Embryonic facial prominence (tissue), 1 donor: Measurements from ENCODE around the gene AEN.

ENCODE experiments used
- DNase-seq: peaks from one replicate; pipeline ENCODE4 v3.0.0-alpha.2; 2016; ENCODE audit errors: extremely low spot score

The AEN gene

GRCh38 chr15:88664151-88664778 is 43.1 kb downstream of the AEN start:
- DNase-seq, result no peak

GRCh38 chr15:88674661-88675060 is 53.5 kb downstream of the AEN start:
- DNase-seq, result no peak

DNA sequence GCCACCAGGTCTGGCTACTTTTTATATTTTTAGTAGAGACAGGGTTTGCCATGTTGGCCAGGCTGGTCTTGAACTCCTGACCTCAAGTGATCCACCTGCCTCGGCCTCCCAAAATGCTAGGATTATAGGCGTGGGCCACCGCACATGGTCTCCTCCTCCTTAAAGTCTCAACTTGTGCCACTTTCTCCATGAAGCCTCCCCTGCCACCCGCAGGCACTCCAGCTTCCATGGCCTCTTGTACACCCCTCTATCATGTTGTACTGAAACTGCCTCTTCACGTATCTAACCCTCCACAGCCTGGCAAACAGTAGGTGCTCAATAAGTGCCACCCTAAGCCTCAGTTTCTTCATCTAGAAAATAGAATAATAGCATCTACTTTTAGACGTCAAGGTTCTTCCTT is 57.6 kb downstream of the AEN start:
- no peak for DNase-seq

DNA sequence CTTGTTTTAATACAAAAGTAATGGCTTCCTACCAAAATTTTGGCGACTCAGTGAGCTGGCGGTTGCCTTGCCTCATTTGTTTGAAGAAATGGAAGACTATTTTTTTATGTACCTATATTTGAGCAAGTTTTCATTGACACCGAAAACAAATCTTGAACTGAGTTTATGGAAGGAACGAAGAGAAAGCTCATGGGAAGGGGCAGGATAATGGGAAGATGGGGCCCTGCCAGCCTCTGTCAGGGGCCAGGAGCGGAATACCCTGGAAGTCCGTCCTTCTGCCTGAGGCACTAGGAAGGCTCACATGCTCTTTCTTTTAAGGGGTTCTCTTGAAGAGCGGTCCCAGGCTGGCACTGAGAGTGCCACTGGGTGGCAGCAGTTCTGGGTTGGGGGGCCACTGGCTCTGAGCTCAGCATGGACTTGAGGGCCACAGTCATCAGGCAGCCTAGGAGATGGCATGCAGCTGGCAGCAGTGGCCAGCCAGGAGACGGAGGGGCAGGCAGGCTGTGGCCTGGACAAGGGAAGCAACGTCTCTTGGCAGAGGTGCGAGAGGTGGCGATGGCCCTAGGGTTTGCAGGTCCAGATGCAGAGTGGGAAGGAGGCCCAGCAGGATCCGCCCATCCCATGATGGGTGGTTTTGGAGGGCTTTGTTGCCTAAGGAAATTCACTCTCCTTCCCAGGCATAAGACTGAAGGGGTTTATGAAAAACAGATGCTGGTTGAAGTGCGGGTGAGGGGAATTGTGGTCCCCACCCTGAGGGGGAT is 59.3 kb downstream of the AEN start:
- no peak for DNase-seq

DNA sequence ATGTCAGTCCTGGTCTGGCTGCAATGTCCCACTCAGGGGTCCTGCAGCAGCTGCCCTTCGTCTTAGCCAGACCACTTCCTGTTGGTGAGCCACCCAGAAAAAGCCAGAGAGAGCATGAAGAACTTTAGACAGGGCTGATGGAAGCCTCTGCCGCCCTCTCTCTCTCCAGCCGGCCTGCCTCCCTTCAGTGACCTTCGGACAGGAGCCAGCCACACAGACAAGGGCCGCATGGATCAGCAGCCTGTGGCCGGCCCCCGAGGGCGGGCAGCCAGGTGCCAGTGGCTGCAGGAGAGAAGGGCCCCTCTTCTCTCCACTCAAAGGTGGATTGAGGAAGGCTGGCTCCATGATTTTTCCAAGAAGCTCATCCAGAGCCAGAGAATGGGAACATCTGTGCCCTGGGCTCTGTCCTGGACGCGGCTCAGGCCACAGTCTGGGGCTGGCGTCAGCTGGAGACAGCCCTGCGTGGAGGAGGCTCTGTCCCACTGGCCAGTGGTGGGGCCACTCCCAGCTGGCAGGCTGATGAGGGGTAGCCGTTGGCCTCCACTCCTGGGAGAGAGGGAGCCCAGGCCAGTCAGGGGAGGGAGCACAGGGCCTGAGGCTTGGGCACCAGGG is 60.6 kb downstream of the AEN start:
- DNase-seq, result no peak
